GM18873 (cell line): ENCODE results near the gene ZDHHC24.

Source experiments
- ATAC-seq: cut with Tn5 transposase; IDR thresholded peaks from one replicate; pipeline ENCODE4 v1.9.1; 2021; ENCODE audit warnings: mild to moderate bottlenecking, moderate library complexity, moderate number of reproducible peaks; ENCODE audit not compliant: unreplicated experiment, low FRiP score

Gene ZDHHC24

GRCh38 chr11:66567787-66568123 lies 21.9 kb upstream of the ZDHHC24 start:
- no peak for ATAC-seq

DNA sequence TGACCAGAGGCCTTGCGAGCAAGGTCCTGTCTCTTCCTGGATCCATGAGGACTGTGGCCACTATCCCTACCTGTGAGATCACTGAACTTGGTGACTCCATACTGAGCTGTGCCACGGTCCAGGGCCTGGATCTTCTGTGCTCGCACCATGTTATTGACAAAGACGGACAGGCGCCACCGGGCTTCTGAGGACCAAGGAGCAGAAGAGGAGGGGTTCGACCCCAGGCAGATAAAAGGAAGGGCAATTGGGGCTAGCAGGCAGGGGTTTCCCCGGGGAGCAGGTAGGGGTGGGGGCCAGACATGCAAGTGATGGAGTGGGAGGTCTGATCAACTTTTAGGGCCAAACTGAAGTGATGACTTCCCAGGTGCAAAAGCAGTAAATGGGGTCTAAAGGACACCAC lies 20.4 kb upstream of the ZDHHC24 start:
- no peak for ATAC-seq

DNA sequence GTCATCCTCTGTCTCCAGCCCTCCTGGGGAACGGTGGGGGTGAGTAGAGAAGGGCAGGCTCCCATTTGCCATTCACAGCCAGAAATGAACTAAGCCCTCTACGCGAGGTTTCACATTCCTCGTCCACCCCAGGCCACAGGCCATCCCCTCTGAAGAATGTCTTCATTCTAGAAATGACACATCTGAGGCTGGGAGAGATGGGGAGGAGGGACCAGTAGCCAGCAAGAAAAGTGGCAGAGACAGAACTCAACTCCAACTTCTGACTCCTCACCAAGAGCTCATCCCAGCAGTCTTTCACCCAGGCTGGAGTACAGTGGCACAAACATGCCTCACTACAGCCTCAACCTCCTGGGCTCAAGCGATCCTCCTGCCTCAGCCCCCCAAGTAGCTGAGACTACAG lies 19.1 kb upstream of the ZDHHC24 start:
- no peak for ATAC-seq

- no peak for ATAC-seq
These were observed 18.7 kb upstream of the ZDHHC24 start for GRCh38 chr11:66564538-66564937.

GRCh38 chr11:66563832-66564231 lies 18.0 kb upstream of the ZDHHC24 start:
- no peak for ATAC-seq

- ATAC-seq = no peak
These were observed 17.2 kb upstream of the ZDHHC24 start for GRCh38 chr11:66562907-66563583.

- no peak for ATAC-seq
These were observed 16.4 kb upstream of the ZDHHC24 start for GRCh38 chr11:66562275-66562674.

- no peak for ATAC-seq
These were observed 16.1 kb upstream of the ZDHHC24 start for GRCh38 chr11:66561975-66562248.

- ATAC-seq = no peak
These were observed 15.5 kb upstream of the ZDHHC24 start for GRCh38 chr11:66561178-66561974.

- no peak for ATAC-seq
These were observed 14.2 kb upstream of the ZDHHC24 start for GRCh38 chr11:66559866-66560676.

DNA sequence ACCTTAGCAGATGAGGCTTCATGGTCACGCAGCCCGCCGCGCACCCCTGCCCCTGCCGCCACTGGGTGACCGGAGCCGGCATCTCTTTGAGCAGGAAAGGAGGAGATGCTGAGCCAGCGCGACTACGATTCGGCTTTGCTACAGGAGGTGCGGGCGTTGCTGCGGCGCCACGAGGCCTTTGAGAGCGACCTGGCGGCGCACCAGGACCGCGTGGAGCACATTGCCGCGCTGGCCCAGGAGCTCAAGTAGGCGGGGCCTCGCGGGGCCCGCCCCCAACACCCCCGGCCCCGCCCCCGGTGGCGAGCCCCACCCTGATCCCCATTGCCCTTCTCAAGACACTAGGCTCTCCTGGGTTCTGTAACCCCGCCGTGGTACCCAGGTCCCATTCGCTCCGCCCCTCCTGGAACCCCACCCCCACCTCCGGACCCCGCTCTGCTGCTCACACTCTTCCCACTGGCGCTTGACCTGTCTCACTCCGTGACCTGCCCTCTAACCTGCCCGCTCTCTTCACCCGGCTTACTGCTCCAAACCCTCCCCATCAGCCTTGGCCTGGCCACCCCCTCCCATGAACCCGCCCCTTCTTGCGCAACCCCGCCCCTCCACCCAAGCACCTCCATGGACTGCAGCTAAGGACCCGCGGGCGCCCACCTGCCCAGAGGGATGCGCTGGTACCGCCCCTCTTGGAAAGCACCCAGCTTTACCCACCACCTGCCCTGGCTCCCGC lies 13.5 kb upstream of the ZDHHC24 start:
- no peak for ATAC-seq

GRCh38 chr11:66557733-66558326 lies 12.0 kb upstream of the ZDHHC24 start:
- no peak for ATAC-seq

GRCh38 chr11:66556086-66556485 lies 10.2 kb upstream of the ZDHHC24 start:
- no peak for ATAC-seq

DNA sequence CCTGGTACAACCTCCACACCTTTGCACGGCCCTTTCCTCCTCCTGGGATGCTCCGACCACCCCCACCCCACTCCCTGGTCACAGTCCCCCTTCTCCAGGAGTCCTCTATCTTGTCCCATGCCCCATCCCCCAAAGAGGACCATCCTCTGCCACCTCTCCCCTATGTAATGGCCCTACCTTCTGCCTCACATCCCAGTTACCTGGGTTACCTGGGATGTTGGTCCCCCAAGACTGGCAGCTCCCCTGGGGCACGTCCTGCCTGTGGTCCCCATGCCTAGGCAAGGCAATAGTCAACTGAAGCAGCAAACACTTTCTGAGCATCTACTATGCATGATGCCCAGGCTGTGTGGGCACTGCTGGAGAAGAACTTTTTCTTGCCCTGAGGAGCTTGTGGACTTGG lies 9.6 kb upstream of the ZDHHC24 start:
- no peak for ATAC-seq

DNA sequence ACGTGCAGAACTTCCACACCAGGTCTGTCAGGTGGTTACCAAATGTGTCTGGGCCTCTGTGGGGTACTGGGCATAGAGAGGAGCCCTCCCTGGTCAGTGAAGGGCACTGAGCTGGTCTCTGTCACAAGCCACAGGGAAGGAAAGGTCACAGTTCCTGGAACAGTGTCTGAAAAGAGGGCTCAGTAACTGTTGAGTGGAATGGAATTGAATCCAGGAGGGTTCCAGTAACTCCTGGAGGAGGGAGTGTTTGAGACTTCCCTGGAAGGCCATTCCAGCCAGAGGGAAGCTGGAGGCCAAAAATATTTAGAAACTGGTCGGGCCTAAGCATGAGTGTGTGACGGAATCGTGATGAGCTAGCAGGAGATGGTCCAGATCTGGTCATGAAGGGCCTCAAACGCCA lies 8.8 kb upstream of the ZDHHC24 start:
- ATAC-seq = no peak

DNA sequence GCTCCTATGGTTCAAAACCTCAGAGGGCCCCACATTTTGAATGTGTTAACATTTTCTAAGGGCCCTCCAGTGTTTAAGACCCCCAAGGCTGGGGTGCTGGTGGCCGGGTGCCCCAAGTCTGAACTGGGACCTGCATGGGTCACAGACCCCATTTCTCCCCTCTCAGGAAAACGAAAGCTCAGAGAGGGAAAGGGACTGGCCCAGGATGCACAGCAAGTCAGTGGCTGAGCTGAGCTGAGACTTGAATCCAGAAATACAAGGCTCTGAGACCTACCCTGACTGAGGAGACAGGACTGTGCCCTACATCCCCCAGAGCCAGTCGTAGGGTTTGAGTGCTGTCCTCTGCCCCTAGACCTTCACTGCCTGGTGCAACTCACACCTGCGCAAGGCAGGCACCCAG lies 5.0 kb upstream of the ZDHHC24 start:
- ATAC-seq = no peak

- no peak for ATAC-seq
These were observed 3.8 kb upstream of the ZDHHC24 start for GRCh38 chr11:66549696-66550095.

DNA sequence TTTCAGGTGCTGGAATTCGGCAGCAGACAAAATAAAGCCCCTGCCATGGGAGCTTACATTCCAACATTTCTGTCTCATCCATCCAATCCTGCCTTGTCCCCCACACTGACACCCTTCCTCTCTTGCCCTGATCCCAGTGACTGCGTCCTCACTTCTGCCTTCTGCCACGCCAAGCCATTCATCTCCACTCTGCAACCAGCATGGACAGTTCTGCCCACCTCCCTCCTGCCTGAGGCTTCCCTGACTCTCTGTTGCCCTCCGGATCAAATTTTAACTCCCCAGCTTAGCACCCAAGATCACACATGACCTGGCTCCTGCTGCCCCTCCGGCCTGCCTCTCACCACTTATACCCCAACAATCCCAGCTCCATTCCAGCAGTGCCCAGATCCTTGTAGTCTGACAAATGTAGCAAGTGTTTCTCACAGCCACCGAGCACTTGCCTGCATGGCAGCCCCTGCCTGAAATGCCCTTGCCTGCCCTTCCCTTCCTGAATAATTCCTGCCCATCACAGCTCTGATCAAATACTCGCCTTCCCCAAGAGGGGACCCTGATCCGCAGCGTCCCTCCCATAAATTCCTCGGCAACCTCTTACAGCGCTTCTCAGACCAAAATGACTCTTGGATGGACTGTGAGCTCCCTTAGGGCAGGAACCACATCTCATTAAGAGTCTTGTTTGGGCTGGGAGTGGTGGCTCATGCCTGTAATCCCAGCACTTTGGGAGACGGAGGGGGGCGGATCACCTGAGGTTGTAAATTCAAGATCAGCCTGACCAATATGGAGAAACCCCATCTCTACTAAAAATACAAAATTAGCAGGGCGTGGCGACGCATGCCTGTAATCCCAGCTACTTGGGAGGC lies 3.2 kb upstream of the ZDHHC24 start:
- ATAC-seq = no peak

- no peak for ATAC-seq
These were observed 2.2 kb upstream of the ZDHHC24 start for GRCh38 chr11:66548041-66548440.

GRCh38 chr11:66547662-66548009 lies 1.8 kb upstream of the ZDHHC24 start:
- ATAC-seq = no peak
